SIG-M5 treated with dmso at 0.1 percent for 504 hours (cell line): ENCODE measurements around the gene WDR81.

Experiments
- DNase-seq: peaks from one replicate; lab custom pipeline; 2025; ENCODE audit not compliant: unreplicated experiment; lab: John Stamatoyannopoulos, UW

WDR81 gene

GRCh38 chr17:1776857-1777256, 52.4 kb downstream of the WDR81 start:
- no peak for DNase-seq

- DNase-seq, result no peak
These were observed 55.1 kb downstream of the WDR81 start for GRCh38 chr17:1779571-1780131.

GRCh38 chr17:1782171-1782567, 57.7 kb downstream of the WDR81 start:
- DNase-seq, result no peak

- no peak for DNase-seq
These were observed 58.8 kb downstream of the WDR81 start for GRCh38 chr17:1783271-1783670.

GRCh38 chr17:1783834-1784611, 59.5 kb downstream of the WDR81 start:
- no peak for DNase-seq

- no peak for DNase-seq
These were observed 61.4 kb downstream of the WDR81 start for GRCh38 chr17:1785930-1786329.

GRCh38 chr17:1786708-1787107, 62.2 kb downstream of the WDR81 start:
- DNase-seq, result no peak

- no peak for DNase-seq
These were observed 62.9 kb downstream of the WDR81 start for GRCh38 chr17:1787301-1787902.
